Fibroblast of skin of right quadriceps (primary cell): Measurements from ENCODE around the gene RAB40A.

ENCODE experiments used
- DNase-seq: peaks from one replicate; pipeline ENCODE4 v3.0.0-alpha.2; 2013

The RAB40A gene

GRCh38 chrX:103519389-103519788 lies at the start of gene RAB40A:
Gene RAB40A, minus strand, starts transcription at chrX:103519489. Its CDS starts 18,733 bp downstream, at chrX:103500756.
- no peak for DNase-seq

GRCh38 chrX:103565752-103566151 lies 46.5 kb upstream of the RAB40A start:
- DNase-seq = peak; percentile 73

GRCh38 chrX:103565197-103565596 lies 45.9 kb upstream of the RAB40A start:
- DNase-seq = no peak

GRCh38 chrX:103562801-103563200 lies 43.5 kb upstream of the RAB40A start:
- no peak for DNase-seq

GRCh38 chrX:103560256-103560655 lies 41.0 kb upstream of the RAB40A start:
- no peak for DNase-seq

- no peak for DNase-seq
Observed at GRCh38 chrX:103556963-103557612, 37.8 kb upstream of the RAB40A start.

GRCh38 chrX:103554687-103555424 lies 35.6 kb upstream of the RAB40A start:
- peak; percentile 68 for DNase-seq

GRCh38 chrX:103552236-103552635 lies 32.9 kb upstream of the RAB40A start:
- DNase-seq = no peak

GRCh38 chrX:103550415-103551051 lies 31.2 kb upstream of the RAB40A start:
- no peak for DNase-seq

GRCh38 chrX:103549916-103550315 lies 30.6 kb upstream of the RAB40A start:
- no peak for DNase-seq

- peak; percentile 36 for DNase-seq
Observed at GRCh38 chrX:103540145-103540544, 20.9 kb upstream of the RAB40A start.

GRCh38 chrX:103539695-103540094 lies 20.4 kb upstream of the RAB40A start:
- no peak for DNase-seq

GRCh38 chrX:103538728-103539127 lies 19.4 kb upstream of the RAB40A start:
- peak; percentile 15 for DNase-seq

- DNase-seq = no peak
Observed at GRCh38 chrX:103537871-103538387, 18.6 kb upstream of the RAB40A start.

GRCh38 chrX:103536732-103537131 lies 17.4 kb upstream of the RAB40A start:
- DNase-seq = no peak

- DNase-seq = peak; percentile 9
Observed at GRCh38 chrX:103536071-103536470, 16.8 kb upstream of the RAB40A start.

- DNase-seq = no peak
Observed at GRCh38 chrX:103535206-103535605, 15.9 kb upstream of the RAB40A start.

- DNase-seq = peak; percentile 63
Observed at GRCh38 chrX:103533511-103534216, 14.4 kb upstream of the RAB40A start.

- peak; percentile 91 for DNase-seq
Observed at GRCh38 chrX:103531002-103531401, 11.7 kb upstream of the RAB40A start.

- DNase-seq = peak; percentile 69
Observed at GRCh38 chrX:103530545-103530944, 11.3 kb upstream of the RAB40A start.

- DNase-seq = no peak
Observed at GRCh38 chrX:103529550-103529949, 10.3 kb upstream of the RAB40A start.

GRCh38 chrX:103524747-103525146 lies 5.5 kb upstream of the RAB40A start:
- no peak for DNase-seq

- no peak for DNase-seq
Observed at GRCh38 chrX:103523605-103524004, 4.3 kb upstream of the RAB40A start.
